H1 (cell line): ENCODE measurements around the gene CAMTA1. TPM values are rescaled to one million over a fixed set of nuclear protein-coding genes. Genes with fewer than 3 reads are reported as not detected.

ENCODE experiments used
- CTCF ChIA-PET: fragments of 300-600 bp; sonication (Branson Sonifier 250); formaldehyde crosslinking; loops from one replicate; lab custom pipeline; 2021; ENCODE audit not compliant: partially characterized antibody; lab: Charles Lee
- POLR2A ChIA-PET: fragments of 300-600 bp; sonication (Branson Sonifier 250); formaldehyde crosslinking; loops from one replicate; lab custom pipeline; 2021; ENCODE audit warnings: inconsistent platforms; ENCODE audit not compliant: partially characterized antibody; lab: Charles Lee
- DNase-seq, 2 experiments: peaks; one replicate each; pipeline versions ENCODE4 v3.0.0 to v3.0.0-alpha.2; 2010 to 2022; ENCODE audit warnings: low spot score in 2 of 2, low read depth in 1 of 2, mixed read lengths in 1 of 2
- FAIRE-seq: peaks from 2 replicates; lab custom pipeline; 2011; peaks lifted over from hg19 to GRCh38; lab: Jason Lieb, UNC
- H2AFZ ChIP-seq: 2 replicates; pipeline ENCODE4 v1.8.1; 2012; ENCODE audit warnings: low read length, inconsistent platforms
- H2AK5ac ChIP-seq: 2 replicates; pipeline ENCODE4 v1.6.1; 2013; ENCODE audit warnings: low read depth, low read length
- H2BK120ac ChIP-seq: replicated peaks from 2 replicates; pipeline ENCODE3; 2013; ENCODE audit warnings: low read depth, low read length, inconsistent platforms
- H2BK12ac ChIP-seq: 2 replicates; pipeline ENCODE4 v1.6.1; 2013; ENCODE audit warnings: low read depth, low read length
- H2BK15ac ChIP-seq: 2 replicates; pipeline ENCODE4 v1.6.1; 2013; ENCODE audit warnings: low read length
- H2BK20ac ChIP-seq: 2 replicates; pipeline ENCODE4 v1.6.1; 2013; ENCODE audit warnings: low read length
- H2BK5ac ChIP-seq: 2 replicates; pipeline ENCODE4 v1.6.1; 2013; ENCODE audit warnings: low read depth, low read length
- H3K14ac ChIP-seq: 2 replicates; pipeline ENCODE4 v1.6.1; 2013; ENCODE audit warnings: inconsistent platforms; ENCODE audit not compliant: insufficient read length
- H3K18ac ChIP-seq: 2 replicates; pipeline ENCODE4 v1.6.1; 2013; ENCODE audit warnings: low read length; ENCODE audit errors: extremely low read depth
- H3K23ac ChIP-seq: 2 replicates; pipeline ENCODE4 v1.6.1; 2013; ENCODE audit warnings: inconsistent platforms; ENCODE audit not compliant: insufficient read length
- H3K23me2 ChIP-seq: 2 replicates; pipeline ENCODE4 v1.6.1; 2013; ENCODE audit warnings: low read depth, low read length
- H3K27ac ChIP-seq: 2 replicates; pipeline ENCODE4 v1.6.1; 2011; ENCODE audit warnings: low read depth, low read length, inconsistent platforms
- H3K27me3 ChIP-seq, 4 experiments: replicated peaks in 1 of 4; 1 replicate in 1 of 4; 2 replicates in 3 of 4; pipeline versions ENCODE4 v1.6.1 to v1.8.1; 2011 to 2013; ENCODE audit warnings: low read length in 3 of 4, mild to moderate bottlenecking in 3 of 4, inconsistent platforms in 2 of 4, mixed read lengths in 2 of 4, moderate library complexity in 1 of 4; ENCODE audit not compliant: control insufficient read depth in 3 of 4, insufficient read depth in 3 of 4; ENCODE audit errors: extremely low read depth in 1 of 4
- H3K36me3 ChIP-seq, 4 experiments: 2 replicates each; pipeline versions ENCODE4 v1.6.1 to v1.8.1; 2011 to 2013; ENCODE audit warnings: mild to moderate bottlenecking in 4 of 4, low read length in 3 of 4, moderate library complexity in 2 of 4, control low read depth in 1 of 4, inconsistent platforms in 1 of 4; ENCODE audit not compliant: insufficient read depth in 4 of 4, control insufficient read depth in 2 of 4
- H3K4ac ChIP-seq: replicated peaks from 2 replicates; pipeline ENCODE3; 2013; ENCODE audit warnings: low read length, low read depth, mixed read lengths, inconsistent platforms; ENCODE audit not compliant: insufficient read length
- H3K4me1 ChIP-seq, 4 experiments: replicated peaks in 1 of 4; 1 replicate in 1 of 4; 2 replicates in 3 of 4; pipeline versions ENCODE4 v1.6.1 to v1.8.1; 2011 to 2013; ENCODE audit warnings: low read length in 3 of 4, inconsistent platforms in 2 of 4, mixed read lengths in 1 of 4; ENCODE audit not compliant: insufficient read depth in 4 of 4, control insufficient read depth in 3 of 4
- H3K4me2 ChIP-seq, 2 experiments: 2 replicates each; pipeline versions ENCODE4 v1.6.1 to v1.8.1; 2011 to 2013; ENCODE audit warnings: low read depth in 2 of 2, low read length in 2 of 2, control low read depth in 1 of 2, inconsistent platforms in 1 of 2, mild to moderate bottlenecking in 1 of 2; ENCODE audit not compliant: insufficient read depth in 1 of 2
- H3K4me3 ChIP-seq, 4 experiments: fragments of 200-600, 300-600 bp in 1 of 4; sonication (generic), shearing (Covaris generic), sonication (Bioruptor Twin) in 1 of 4; 2 replicates each; pipeline versions ENCODE4 v1.5.1 to v1.8.1; 2011 to 2016; ENCODE audit warnings: low read length in 4 of 4, low read depth in 3 of 4, control low read depth in 2 of 4, inconsistent platforms in 2 of 4, mild to moderate bottlenecking in 2 of 4, mixed read lengths in 1 of 4, moderate library complexity in 1 of 4; ENCODE audit not compliant: insufficient read depth in 2 of 4; ENCODE audit errors: extremely low read depth in 1 of 4
- H3K56ac ChIP-seq: replicated peaks from 2 replicates; pipeline ENCODE3; 2013; ENCODE audit warnings: low read depth, mild to moderate bottlenecking, mixed read lengths, low read length, inconsistent platforms; ENCODE audit not compliant: insufficient read length
- H3K79me1 ChIP-seq: 2 replicates; pipeline ENCODE4 v1.6.1; 2013; ENCODE audit warnings: low read depth, low read length, control low read depth
- H3K79me2 ChIP-seq, 2 experiments: 2 replicates each; pipeline versions ENCODE4 v1.6.1 to v1.8.1; 2012 to 2013; ENCODE audit warnings: low read length in 2 of 2, mild to moderate bottlenecking in 2 of 2, inconsistent platforms in 1 of 2; ENCODE audit not compliant: insufficient read depth in 2 of 2, control insufficient read depth in 1 of 2
- H3K9ac ChIP-seq, 4 experiments: replicated peaks in 1 of 4; 1 replicate in 1 of 4; 2 replicates in 3 of 4; pipeline versions ENCODE4 v1.6.1 to v1.8.1; 2011 to 2013; ENCODE audit warnings: low read depth in 3 of 4, low read length in 3 of 4, control low read depth in 2 of 4, mild to moderate bottlenecking in 2 of 4, moderate library complexity in 2 of 4, inconsistent platforms in 1 of 4; ENCODE audit errors: extremely low read depth in 1 of 4
- H3K9me3 ChIP-seq, 2 experiments: 2 replicates each; pipeline versions ENCODE4 v1.6.1 to v1.8.1; 2012 to 2013; ENCODE audit warnings: mild to moderate bottlenecking in 2 of 2, moderate library complexity in 2 of 2, control low read depth in 1 of 2, inconsistent platforms in 1 of 2, low read depth in 1 of 2, low read length in 1 of 2, mixed read lengths in 1 of 2; ENCODE audit not compliant: insufficient read depth in 2 of 2
- H4K20me1 ChIP-seq, 2 experiments: replicated peaks in 1 of 2; 2 replicates each; pipeline versions ENCODE3 to v1.8.1; 2011 to 2013; ENCODE audit warnings: inconsistent platforms in 2 of 2, low read length in 2 of 2, mild to moderate bottlenecking in 1 of 2; ENCODE audit not compliant: insufficient read depth in 2 of 2, control insufficient read depth in 1 of 2
- H4K5ac ChIP-seq: 2 replicates; pipeline ENCODE4 v1.6.1; 2013; ENCODE audit warnings: low read length, low read depth, mixed read lengths, inconsistent platforms; ENCODE audit not compliant: insufficient read length
- H4K8ac ChIP-seq: 2 replicates; pipeline ENCODE4 v1.8.0; 2013; ENCODE audit warnings: mild to moderate bottlenecking, moderate library complexity, low read length, inconsistent platforms; ENCODE audit not compliant: insufficient read depth; ENCODE audit errors: extremely low read depth
- H4K91ac ChIP-seq: replicated peaks from 2 replicates; pipeline ENCODE3; 2013; ENCODE audit warnings: low read length, mixed read lengths, inconsistent platforms; ENCODE audit not compliant: insufficient read length
- WGBS, 2 experiments: shearing (Covaris generic) in 1 of 2; methylation state at CpG; one replicate each; pipeline versions ENCODE4 v1.1.6 to v1.1.7; 2013 to 2015; ENCODE audit warnings: low lambda C conversion rate in 2 of 2, mixed read lengths in 2 of 2, inconsistent platforms in 1 of 2, low coverage in 1 of 2, missing lambda C conversion rate in 1 of 2; ENCODE audit not compliant: insufficient replicate concordance in 2 of 2, insufficient coverage in 1 of 2, insufficient read length in 1 of 2; ENCODE audit errors: extremely low coverage in 1 of 2, missing lambda C conversion rate in 1 of 2; 5-methylcytosine and 5-hydroxymethylcytosine counted together
- polyA plus RNA-seq, 7 experiments: library from polyadenylated mRNA; depleted of rRNA in 3 of 7; stranded (reverse) in 5 of 7; unstranded in 2 of 7; fragments of >200 nt in 5 of 7; fragments of 200-250 nt in 2 of 7; gene quantifications; 1 replicate in 5 of 7; 2 replicates in 1 of 7; 4 replicates in 1 of 7; pipeline versions ENCODE4 v1.2.1 to v1.2.3, GENCODE V29; 2011 to 2013; ENCODE audit warnings: missing spikeins in 2 of 7, mixed read lengths in 2 of 7
- total RNA-seq: library from RNA; stranded (reverse); fragmentation: NEBNext Ultra II Directional; extraction: Animal tissue kit (Norgen Biotek cat#: 25700); gene quantifications from 2 replicates; pipeline ENCODE4 v1.2.1, GENCODE V29; 2021

CAMTA1 gene
- total and polyA plus RNA-seq, 2 of the 8 experiments (the other 6 are each of a cell fraction or from before 2014, with no cell fraction given) = 65.0 to 119 TPM

DNA sequence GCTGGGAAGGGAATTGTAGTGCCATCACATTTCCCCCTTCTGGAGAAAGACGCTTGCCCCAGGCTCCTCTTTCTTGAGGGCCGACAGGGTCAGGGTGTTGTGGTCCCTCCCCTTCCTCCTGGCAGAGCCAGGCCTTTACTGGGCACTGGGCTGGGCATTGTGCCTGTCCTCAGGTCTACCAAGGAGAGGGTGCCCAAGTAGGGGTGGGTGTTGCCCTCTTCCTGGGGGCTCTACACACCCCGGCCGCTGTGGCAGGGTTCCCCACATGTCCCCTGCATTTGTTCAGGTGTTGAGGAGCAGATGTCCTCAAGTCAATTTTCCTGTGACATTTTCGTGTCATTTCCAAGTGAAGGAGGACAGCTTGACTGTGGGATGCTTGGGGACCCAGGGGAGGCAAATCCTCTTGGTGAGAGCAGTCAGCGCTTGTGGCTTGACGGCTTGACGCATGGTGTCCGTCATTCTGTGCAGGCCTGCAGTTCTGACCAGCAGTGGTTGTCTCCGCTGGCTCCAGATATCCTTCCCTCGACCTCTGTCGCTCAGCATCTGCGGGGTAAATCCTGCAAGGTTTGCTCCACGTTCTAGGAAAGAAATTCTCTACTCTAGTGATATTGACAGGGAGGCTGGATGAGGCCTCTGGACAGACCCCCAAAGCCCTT is 804.0 kb downstream of the CAMTA1 start:
- no peaks in the 10 kb centered on the region for H3K27me3 ChIP-seq
- H2BK12ac ChIP-seq = no peak overlapping the region
- WGBS, 2 experiments = 93% methylated on average over 14 of the region's 14 CpGs; no CpG with 5 or more reads in 1 of the 2 experiments
- no peak overlapping the region for H4K91ac ChIP-seq
- no peak overlapping the region for H2AK5ac ChIP-seq
- no peak overlapping the region for H3K4me3 ChIP-seq
- no peak overlapping the region for H2BK5ac ChIP-seq
- H3K4me2 ChIP-seq = no peak overlapping the region
- H2AFZ ChIP-seq = no peak overlapping the region
- no peaks in the 10 kb centered on the region for H3K23me2 ChIP-seq
- H3K14ac ChIP-seq = no peak overlapping the region
- H4K20me1 ChIP-seq = no peaks in the 10 kb centered on the region
- H3K4ac ChIP-seq = no peak overlapping the region
- DNase-seq (no peak), FAIRE-seq (no peak)
- H3K23ac ChIP-seq = no peak overlapping the region
- no peak overlapping the region for H4K5ac ChIP-seq
- H3K18ac ChIP-seq = no peak overlapping the region
- H4K8ac ChIP-seq = no peak overlapping the region; the same call in 1 of the 2 replicates
- POLR2A ChIA-PET = no interaction called here
- H3K9me3 ChIP-seq = no peaks in the 10 kb centered on the region
- no peak overlapping the region for H3K9ac ChIP-seq
- no peaks in the 10 kb centered on the region for H3K79me1 ChIP-seq
- H3K36me3 ChIP-seq = no peaks in the 10 kb centered on the region
- H3K4me1 ChIP-seq = no peaks in the 10 kb centered on the region; a peak in 1 of 7 replicates
- no peaks in the 10 kb centered on the region for H3K79me2 ChIP-seq
- H2BK15ac ChIP-seq = no peak overlapping the region
- H3K56ac ChIP-seq = no peak overlapping the region
- H2BK120ac ChIP-seq = no peak overlapping the region
- H3K27ac ChIP-seq = no peak overlapping the region
- no peak overlapping the region for H2BK20ac ChIP-seq
- CTCF ChIA-PET = interaction anchor here (0.6 to 1.4 kb wide), 3 partner anchors 15 to 189 kb away, joined by 3 to 4 read pairs (median 4); no protein-coding TSS in a partner anchor
